SK-N-MC (cell line): Measurements from ENCODE around the gene GRAMD2A.

Experiments used
- EZH2 ChIP-seq: fragments of 200-600 bp; sonication (generic); IDR thresholded peaks from one replicate; pipeline ENCODE4 v1.6.1; 2017; ENCODE audit warnings: antibody characterized with exemption
- FOXP2 ChIP-seq: optimal IDR thresholded peaks from 2 replicates; pipeline ENCODE3; 2011; ENCODE audit warnings: mild to moderate bottlenecking, moderate library complexity; ENCODE audit not compliant: insufficient read depth; ENCODE audit errors: extremely low read length, control extremely low read depth
- POLR2AphosphoS5 ChIP-seq: IDR thresholded peaks from 2 replicates; pipeline ENCODE4 v1.6.1; 2012; ENCODE audit warnings: mild to moderate bottlenecking, low read depth, low read length, borderline replicate concordance

- TF ChIP-seq EZH2 (no peak), POLR2AphosphoS5 (no peak), FOXP2 (no peak)
Observed at GRCh38 chr15:72124218-72124617, 73.4 kb downstream of the GRAMD2A start.
